NOMO-1 treated with DMSO at 0.1 percent for 48 hours (cell line): ENCODE data around the gene CEP44.

Experiments
- DNase-seq: peaks from one replicate; lab custom pipeline; 2025; ENCODE audit not compliant: unreplicated experiment; lab: John Stamatoyannopoulos, UW

The CEP44 gene

DNA sequence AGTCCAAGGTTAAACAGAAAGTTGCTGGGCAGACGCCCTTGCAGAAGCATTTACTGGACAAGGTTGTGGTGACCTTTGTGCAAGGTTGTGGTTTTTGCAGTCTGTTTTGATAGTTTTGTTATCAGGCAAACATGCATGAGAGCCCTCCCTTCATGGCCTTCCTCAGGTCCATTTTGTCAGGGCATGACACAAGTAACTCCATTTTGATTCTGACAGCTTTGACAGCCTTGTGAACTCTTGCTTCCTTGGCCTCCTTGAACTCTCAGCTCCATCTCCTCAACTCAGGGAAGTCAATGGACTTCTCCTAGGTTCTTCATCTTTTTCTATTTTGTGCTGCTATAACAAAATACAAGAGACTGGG is 97.7 kb downstream of the CEP44 start:
- DNase-seq = no peak
